CD4-positive, alpha-beta T cell (primary cell): ENCODE results near the gene MCRIP1. TPM values are rescaled to one million over a fixed set of nuclear protein-coding genes. Genes with fewer than 3 reads are reported as not detected.

Experiments
- ATAC-seq: fragments of 200-7000 bp; cut with Tn5 transposase; one replicate; pipeline ENCODE4 v1.10.0; 2022; ENCODE audit warnings: mild to moderate bottlenecking; ENCODE audit not compliant: poor library complexity
- CTCF ChIA-PET: fragments of 350-600 bp; sonication (Branson Sonifier 250); formaldehyde crosslinking; loops from one replicate; lab custom pipeline; 2021; ENCODE audit warnings: antibody characterized with exemption, inconsistent platforms; lab: Charles Lee
- POLR2A ChIA-PET: fragments of 350-600 bp; sonication (Branson Sonifier 250); formaldehyde crosslinking; loops from one replicate; lab custom pipeline; 2021; ENCODE audit warnings: antibody characterized with exemption, inconsistent platforms; lab: Charles Lee
- DNase-seq, 14 experiments: peaks; one replicate each; pipeline ENCODE4 v3.0.0-alpha.2; 2013 to 2020; ENCODE audit warnings: mixed read lengths in 2 of 14
- H3K27ac ChIP-seq, 2 donors: one replicate each; pipeline versions ENCODE4 v1.5.1 to v1.7.0; 2013; ENCODE audit warnings: low read length in 2 of 2, low read depth in 1 of 2, mild to moderate bottlenecking in 1 of 2
- H3K27me3 ChIP-seq, 2 experiments: 1 replicate in 1 of 2; 2 replicates in 1 of 2; pipeline versions ENCODE4 v1.6.1 to v1.7.0; 2013; ENCODE audit warnings: low read length in 2 of 2, control low read depth in 1 of 2, mild to moderate bottlenecking in 1 of 2, moderate library complexity in 1 of 2; ENCODE audit not compliant: insufficient read depth in 2 of 2, control insufficient read depth in 1 of 2
- H3K36me3 ChIP-seq: one replicate; pipeline ENCODE4 v1.6.1; 2013; ENCODE audit warnings: low read length, control low read depth; ENCODE audit not compliant: insufficient read depth
- H3K4me1 ChIP-seq: one replicate; pipeline ENCODE4 v1.6.1; 2013; ENCODE audit warnings: low read length, control low read depth; ENCODE audit not compliant: insufficient read depth
- H3K4me3 ChIP-seq: one replicate; pipeline ENCODE4 v1.5.1; 2013; ENCODE audit warnings: mild to moderate bottlenecking, low read length, moderate library complexity
- H3K9me3 ChIP-seq, 2 experiments: 1 replicate in 1 of 2; 2 replicates in 1 of 2; pipeline versions ENCODE4 v1.6.1 to v1.7.0; 2013; ENCODE audit warnings: low read length in 2 of 2, mild to moderate bottlenecking in 2 of 2, control low read depth in 1 of 2, moderate library complexity in 1 of 2; ENCODE audit not compliant: control insufficient read depth in 1 of 2, insufficient read depth in 1 of 2
- H3K27ac Mint-ChIP-seq: one replicate; pipeline ENCODE4 v1.8.0; 2020; ENCODE audit warnings: mixed read lengths
- H3K27me3 Mint-ChIP-seq: one replicate; pipeline ENCODE4 v1.8.0; 2021; ENCODE audit warnings: mixed read lengths
- H3K36me3 Mint-ChIP-seq: one replicate; pipeline ENCODE4 v1.8.0; 2021; ENCODE audit warnings: low read depth, mixed read lengths
- H3K4me1 Mint-ChIP-seq: one replicate; pipeline ENCODE4 v1.8.0; 2021; ENCODE audit warnings: low read depth, mixed read lengths
- H3K4me3 Mint-ChIP-seq: one replicate; pipeline ENCODE4 v1.8.0; 2020; ENCODE audit warnings: mild to moderate bottlenecking, mixed read lengths
- H3K9me3 Mint-ChIP-seq: one replicate; pipeline ENCODE4 v1.8.0; 2020; ENCODE audit warnings: mixed read lengths
- CTCF ChIP-seq: fragments of 200-600 bp; IDR thresholded peaks from one replicate; pipeline ENCODE4 v1.8.0; 2022; ENCODE audit warnings: antibody characterized with exemption, mild to moderate bottlenecking
- intact Hi-C, 2 experiments: fragments of 100-400 bp; cut with DNase I in 1 of 2; cut with micrococcal nuclease in 1 of 2; formaldehyde crosslinking; loops; one replicate each; pipeline versions ENCODE4 v1.15.1 to v1.9.0; 2023 to 2025; cut with DNase I, micrococcal nuclease
- total RNA-seq, 174 experiments: library from RNA in 2 of 174; stranded (reverse) in 2 of 174; gene quantifications; one replicate each; pipeline ENCODE4 v1.2.3 and lab custom pipeline; 2021 to 2026

Gene MCRIP1
- total RNA-seq, 2 experiments from 2014 or later, result 36.9 to 37.7 TPM

- DNase-seq, result no peak
- Mint-ChIP-seq H3K27me3 (peaks cover 8% of the 10 kb centered on the region), H3K4me3 (no peak overlapping the region), H3K4me1 (no peaks in the 10 kb centered on the region), H3K36me3 (peaks cover 4% of the 10 kb centered on the region), H3K27ac (no peak overlapping the region), H3K9me3 (no peaks in the 10 kb centered on the region)
- Histone ChIP-seq H3K4me3 (no peak overlapping the region), H3K36me3 (peaks cover 7% of the 10 kb centered on the region), H3K4me1 (peaks cover 7% of the 10 kb centered on the region), H3K27me3 (no peaks in the 10 kb centered on the region), H3K9me3 (peaks cover 0 to 3% of the 10 kb centered on the region in 2 experiments), H3K27ac (no peak overlapping the region)
- intact Hi-C loops, result no loop called here
- ChIA-PET POLR2A (no interaction called here), CTCF (no interaction called here)
- ATAC-seq, result no peak
- no peak for TF ChIP-seq CTCF
Observed at GRCh38 chr17:81817758-81818147, 15.3 kb downstream of the MCRIP1 start.

- no peak overlapping the region for H3K27ac Mint-ChIP-seq
- no peaks in the 10 kb centered on the region for H3K4me1 ChIP-seq
- H3K27ac ChIP-seq, result no peak overlapping the region
- H3K9me3 ChIP-seq, result peaks cover 0 to 3% of the 10 kb centered on the region in 2 experiments
- H3K4me3 Mint-ChIP-seq, result no peak overlapping the region
- TF ChIP-seq CTCF, result no peak
- POLR2A ChIA-PET, result no interaction called here
- H3K27me3 Mint-ChIP-seq, result peaks cover 8% of the 10 kb centered on the region
- H3K27me3 ChIP-seq, result peaks cover 0 to 4% of the 10 kb centered on the region in 2 experiments
- no peaks in the 10 kb centered on the region for H3K4me1 Mint-ChIP-seq
- H3K4me3 ChIP-seq, result no peak overlapping the region
- ATAC-seq, result no peak
- DNase-seq, result no peak
- CTCF ChIA-PET, result no interaction called here
- no peaks in the 10 kb centered on the region for H3K9me3 Mint-ChIP-seq
- H3K36me3 ChIP-seq, result no peaks in the 10 kb centered on the region
- H3K36me3 Mint-ChIP-seq, result no peaks in the 10 kb centered on the region
- intact Hi-C loops, result no loop called here
Observed at GRCh38 chr17:81815646-81815986, 17.5 kb downstream of the MCRIP1 start.

- ATAC-seq, result no peak
- ChIA-PET CTCF (no interaction called here), POLR2A (no interaction called here)
- H3K4me1 Mint-ChIP-seq, result no peaks in the 10 kb centered on the region
- DNase-seq, result no peak
- H3K36me3 ChIP-seq, result no peaks in the 10 kb centered on the region
- H3K4me1 ChIP-seq, result no peaks in the 10 kb centered on the region
- intact Hi-C loops, result no loop called here
- no peak overlapping the region for H3K4me3 Mint-ChIP-seq
- H3K27ac ChIP-seq, result no peak overlapping the region
- peaks cover 0 to 3% of the 10 kb centered on the region in 2 experiments for H3K9me3 ChIP-seq
- TF ChIP-seq CTCF, result no peak
- H3K27me3 Mint-ChIP-seq, result peaks cover 13% of the 10 kb centered on the region
- peaks cover 2 to 9% of the 10 kb centered on the region in 2 experiments for H3K27me3 ChIP-seq
- H3K4me3 ChIP-seq, result no peak overlapping the region
- no peaks in the 10 kb centered on the region for H3K9me3 Mint-ChIP-seq
- H3K27ac Mint-ChIP-seq, result no peak overlapping the region
- no peaks in the 10 kb centered on the region for H3K36me3 Mint-ChIP-seq
Observed at GRCh38 chr17:81814748-81815645, 18.1 kb downstream of the MCRIP1 start.
